HCT116 (cell line): ENCODE data around the gene SDE2. TPM values are rescaled to one million over a fixed set of nuclear protein-coding genes. Genes with fewer than 3 reads are reported as not detected.

Source experiments
- ATAC-seq: fragments of 200-7000 bp; cut with Tn5 transposase; 2 replicates; pipeline ENCODE4 v1.9.1; 2020; ENCODE audit warnings: mild to moderate bottlenecking, moderate library complexity
- BruUV-seq: library from RNA; stranded (reverse); fragments of 400-500 nt; replicated peaks from 2 replicates; lab custom pipeline; 2021; lab: Mats Ljungman, UMichigan
- CTCF ChIA-PET: fragments of 300-600 bp; sonication (Branson Sonifier 250); formaldehyde crosslinking; loops from one replicate; lab custom pipeline; 2021; ENCODE audit warnings: antibody characterized with exemption; lab: Charles Lee
- POLR2A ChIA-PET: fragments of 300-600, 350-600 bp; sonication (Branson Sonifier 250); formaldehyde crosslinking; loops from one replicate; lab custom pipeline; 2021; ENCODE audit warnings: antibody characterized with exemption; lab: Charles Lee
- RAD21 ChIA-PET, 2 experiments: fragments of 300-600 bp; sonication (Branson Sonifier 250); formaldehyde crosslinking; loops; one replicate each; lab custom pipeline; 2023; ENCODE audit warnings: low total read pairs in 2 of 2; ENCODE audit not compliant: uncharacterized antibody in 2 of 2, unreplicated experiment in 2 of 2, low non-redundant PET in 1 of 2; lab: Charles Lee
- DNase-seq: peaks from one replicate; pipeline ENCODE4 v3.0.0-alpha.2; 2010; ENCODE audit warnings: low read depth, low spot score
- H2AFZ ChIP-seq: fragments of 200-600 bp; shearing (Covaris generic), sonication (generic); 2 replicates; pipeline ENCODE4 v1.6.1; 2017; ENCODE audit warnings: low read depth, mixed run types, mixed read lengths, antibody characterized with exemption, low read length; ENCODE audit not compliant: poor library complexity, severe bottlenecking
- H3K27ac ChIP-seq: 2 replicates; pipeline ENCODE4 v1.5.1; 2012; ENCODE audit warnings: low read depth, low read length
- H3K27me3 ChIP-seq: fragments of 200-600 bp; sonication (generic); 2 replicates; pipeline ENCODE4 v1.6.1; 2016; ENCODE audit warnings: mixed run types, low read length, mixed read lengths; ENCODE audit not compliant: insufficient read depth
- H3K36me3 ChIP-seq, 2 experiments: fragments of 200-500 bp in 1 of 2; fragments of 200-600 bp in 1 of 2; sonication (Bioruptor generic) in 1 of 2; sonication (generic) in 1 of 2; 2 replicates each; pipeline versions ENCODE4 v1.5.1 to v1.6.1; 2014 to 2016; ENCODE audit warnings: low read length in 2 of 2, inconsistent platforms in 1 of 2, mixed read lengths in 1 of 2, mixed run types in 1 of 2; ENCODE audit not compliant: insufficient read depth in 2 of 2, control insufficient read depth in 1 of 2
- H3K4me1 ChIP-seq, 2 experiments: fragments of 200-600 bp in 1 of 2; sonication (generic) in 1 of 2; 2 replicates each; pipeline versions ENCODE4 v1.5.1 to v1.6.1; 2012 to 2017; ENCODE audit warnings: low read length in 2 of 2, inconsistent platforms in 1 of 2, mild to moderate bottlenecking in 1 of 2, mixed read lengths in 1 of 2, mixed run types in 1 of 2, moderate library complexity in 1 of 2; ENCODE audit not compliant: insufficient read depth in 2 of 2, control insufficient read depth in 1 of 2
- H3K4me2 ChIP-seq: fragments of 200-600 bp; sonication (generic); 2 replicates; pipeline ENCODE4 v1.6.1; 2017; ENCODE audit warnings: mixed run types, low read length, mixed read lengths
- H3K4me3 ChIP-seq, 2 experiments: fragments of 200-600 bp in 1 of 2; sonication (generic) in 1 of 2; replicated peaks in 1 of 2; 2 replicates each; pipeline ENCODE4 v1.5.1; 2011 to 2016; ENCODE audit warnings: low read length in 2 of 2, control low read depth in 1 of 2, low read depth in 1 of 2, mild to moderate bottlenecking in 1 of 2, mixed read lengths in 1 of 2, mixed run types in 1 of 2
- H3K79me2 ChIP-seq: fragments of 200-600 bp; sonication (generic); 2 replicates; pipeline ENCODE4 v1.6.1; 2017; ENCODE audit warnings: mild to moderate bottlenecking, mixed run types, low read length, moderate library complexity, mixed read lengths; ENCODE audit not compliant: insufficient read depth
- H3K9ac ChIP-seq: fragments of 200-600 bp; sonication (generic); 2 replicates; pipeline ENCODE4 v1.6.1; 2016; ENCODE audit warnings: low read length, mixed read lengths
- H3K9me2 ChIP-seq: fragments of 200-600 bp; sonication (generic), shearing (Covaris generic); 2 replicates; pipeline ENCODE4 v1.6.1; 2017; ENCODE audit warnings: mixed run types, mild to moderate bottlenecking, moderate library complexity; ENCODE audit not compliant: insufficient read depth
- H3K9me3 ChIP-seq, 2 experiments: fragments of 200-500 bp in 1 of 2; fragments of 200-600 bp in 1 of 2; sonication (Bioruptor generic) in 1 of 2; sonication (generic) in 1 of 2; 2 replicates each; pipeline ENCODE4 v1.6.1; 2014 to 2017; ENCODE audit warnings: low read length in 2 of 2, mixed read lengths in 2 of 2, inconsistent platforms in 1 of 2, low read depth in 1 of 2, mild to moderate bottlenecking in 1 of 2, mixed run types in 1 of 2, moderate library complexity in 1 of 2; ENCODE audit not compliant: control insufficient read depth in 1 of 2, insufficient read depth in 1 of 2
- H4K20me1 ChIP-seq: fragments of 200-600 bp; sonication (generic), shearing (Covaris generic); 2 replicates; pipeline ENCODE4 v1.6.1; 2017; ENCODE audit warnings: mixed run types, mild to moderate bottlenecking, moderate library complexity; ENCODE audit not compliant: insufficient read depth
- EZH2phosphoT487 ChIP-seq: fragments of 200-600 bp; IDR thresholded peaks from 2 replicates; pipeline ENCODE4 v1.6.1; 2018; ENCODE audit warnings: antibody characterized with exemption, borderline replicate concordance
- MAX ChIP-seq: IDR thresholded peaks from 2 replicates; pipeline ENCODE4 v1.6.1; 2012
- POLR2A ChIP-seq: IDR thresholded peaks from 2 replicates; pipeline ENCODE4 v1.7.0; 2011; ENCODE audit warnings: borderline replicate concordance; ENCODE audit not compliant: insufficient read depth, insufficient read length; ENCODE audit errors: extremely low read depth
- POLR2AphosphoS5 ChIP-seq: IDR thresholded peaks from 2 replicates; pipeline ENCODE4 v1.6.1; 2011; ENCODE audit warnings: mild to moderate bottlenecking, low read depth, low read length, moderate library complexity
- RAD21 ChIP-seq: IDR thresholded peaks from 2 replicates; pipeline ENCODE4 v1.6.1; 2012; ENCODE audit warnings: low read depth, mild to moderate bottlenecking
- REST ChIP-seq: IDR thresholded peaks from 2 replicates; pipeline ENCODE4 v1.6.1; 2012; ENCODE audit warnings: low read depth
- YY1 ChIP-seq: IDR thresholded peaks from 2 replicates; pipeline ENCODE4 v1.6.1; 2011; ENCODE audit warnings: low read length, low read depth, moderate library complexity, mild to moderate bottlenecking; ENCODE audit not compliant: insufficient replicate concordance; ENCODE audit errors: extremely low read depth
- ZBTB33 ChIP-seq: IDR thresholded peaks from 2 replicates; pipeline ENCODE4 v1.6.1; 2011; ENCODE audit warnings: mild to moderate bottlenecking, low read length, moderate library complexity; ENCODE audit not compliant: insufficient replicate concordance; ENCODE audit errors: extremely low read depth
- intact Hi-C: fragments of 100-400 bp; cut with micrococcal nuclease; formaldehyde crosslinking; loops from 2 replicates; pipeline ENCODE4 v1.10.0; 2022
- total RNA-seq: library from RNA; stranded (reverse); gene quantifications from one replicate; pipeline ENCODE4 v1.2.1, GENCODE V29; 2021; ENCODE audit not compliant: unreplicated experiment
- TF ChIP-seq, protein P1 (sequence below), 3 experiments: fragments of 200-600 bp in 1 of 3; sonication (generic) in 1 of 3; IDR thresholded peaks in 2 of 3; conservative IDR thresholded peaks in 1 of 3; 2 replicates each; pipeline ENCODE4 v1.5.1; 2012 to 2017; ENCODE audit warnings: low read depth in 2 of 3, low read length in 2 of 3, antibody characterized with exemption in 1 of 3, borderline replicate concordance in 1 of 3, control low read depth in 1 of 3, mild to moderate bottlenecking in 1 of 3, mixed read lengths in 1 of 3, mixed run types in 1 of 3, moderate library complexity in 1 of 3; ENCODE audit not compliant: insufficient read depth in 1 of 3

The SDE2 gene
- total RNA-seq, 1 experiment from 2014 or later: 22.5 TPM

DNA sequence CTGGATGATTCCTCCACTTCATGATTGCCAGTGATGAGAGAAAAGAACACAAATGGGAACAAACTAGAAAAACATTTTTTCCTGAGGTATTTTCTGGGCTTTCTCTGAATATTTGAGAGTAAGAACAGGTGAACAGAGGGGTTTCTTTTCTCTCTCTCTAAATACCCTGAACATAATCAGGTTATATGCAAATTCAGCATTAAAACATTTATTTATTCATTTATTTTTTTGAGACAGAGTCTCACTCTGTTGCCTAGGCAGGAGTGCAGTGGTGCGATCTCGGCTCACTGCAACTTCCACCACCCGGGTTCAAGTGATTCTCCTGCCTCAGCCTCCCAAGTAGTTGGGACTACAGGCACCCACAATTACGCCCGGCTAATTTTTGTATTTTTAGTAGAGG lies 52.3 kb downstream of the SDE2 start:
- Histone ChIP-seq H3K4me2 (no peak overlapping the region), H2AFZ (no peak overlapping the region), H3K27me3 (no peaks in the 10 kb centered on the region), H3K79me2 (no peaks in the 10 kb centered on the region), H3K4me3 (no peak overlapping the region), H3K9ac (no peak overlapping the region), H3K4me1 (peaks cover 3% of the 10 kb centered on the region in 2 experiments; a peak in 1 of 4 replicates), H4K20me1 (no peaks in the 10 kb centered on the region), H3K9me2 (no peaks in the 10 kb centered on the region), H3K36me3 (no peaks in the 10 kb centered on the region), H3K9me3 (no peaks in the 10 kb centered on the region), H3K27ac (no peak overlapping the region)
- POLR2A ChIA-PET: no interaction called here
- CTCF ChIA-PET: no interaction called here
- no TSS peak for BruUV-seq
- RAD21 ChIA-PET: no interaction called here
- ATAC-seq: no peak
- DNase-seq: no peak
- intact Hi-C loops: no loop called here
- TF ChIP-seq, protein P1, sequence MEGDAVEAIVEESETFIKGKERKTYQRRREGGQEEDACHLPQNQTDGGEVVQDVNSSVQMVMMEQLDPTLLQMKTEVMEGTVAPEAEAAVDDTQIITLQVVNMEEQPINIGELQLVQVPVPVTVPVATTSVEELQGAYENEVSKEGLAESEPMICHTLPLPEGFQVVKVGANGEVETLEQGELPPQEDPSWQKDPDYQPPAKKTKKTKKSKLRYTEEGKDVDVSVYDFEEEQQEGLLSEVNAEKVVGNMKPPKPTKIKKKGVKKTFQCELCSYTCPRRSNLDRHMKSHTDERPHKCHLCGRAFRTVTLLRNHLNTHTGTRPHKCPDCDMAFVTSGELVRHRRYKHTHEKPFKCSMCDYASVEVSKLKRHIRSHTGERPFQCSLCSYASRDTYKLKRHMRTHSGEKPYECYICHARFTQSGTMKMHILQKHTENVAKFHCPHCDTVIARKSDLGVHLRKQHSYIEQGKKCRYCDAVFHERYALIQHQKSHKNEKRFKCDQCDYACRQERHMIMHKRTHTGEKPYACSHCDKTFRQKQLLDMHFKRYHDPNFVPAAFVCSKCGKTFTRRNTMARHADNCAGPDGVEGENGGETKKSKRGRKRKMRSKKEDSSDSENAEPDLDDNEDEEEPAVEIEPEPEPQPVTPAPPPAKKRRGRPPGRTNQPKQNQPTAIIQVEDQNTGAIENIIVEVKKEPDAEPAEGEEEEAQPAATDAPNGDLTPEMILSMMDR (IDR thresholded peaks at IDR 0.05 in 2 of 3, conservative IDR thresholded peaks at IDR 0.05 in 1 of 3; ENCODE audit: borderline replicate concordance in 1 of 3, insufficient read depth in 1 of 3, low read depth in 2 of 3, low read length in 2 of 3): no peak

- no peak overlapping the region for H3K4me3 ChIP-seq
- H3K4me1 ChIP-seq: peaks cover 2% of the 10 kb centered on the region in 2 experiments; a peak in 1 of 4 replicates
- no peak overlapping the region for H3K27ac ChIP-seq
- ChIA-PET POLR2A (no interaction called here), RAD21 (no interaction called here), CTCF (no interaction called here)
- DNase-seq (no peak), ATAC-seq (no peak)
- no peak overlapping the region for H2AFZ ChIP-seq
- H3K9me3 ChIP-seq: no peaks in the 10 kb centered on the region
- H3K4me2 ChIP-seq: no peak overlapping the region
- H3K79me2 ChIP-seq: no peaks in the 10 kb centered on the region
- no peaks in the 10 kb centered on the region for H3K27me3 ChIP-seq
- H3K36me3 ChIP-seq: no peaks in the 10 kb centered on the region
- H3K9me2 ChIP-seq: no peaks in the 10 kb centered on the region
- intact Hi-C loops: no loop called here
- H3K9ac ChIP-seq: no peak overlapping the region
- no peaks in the 10 kb centered on the region for H4K20me1 ChIP-seq
- no TSS peak for BruUV-seq
- TF ChIP-seq RAD21 (no peak), POLR2A (no peak), ZBTB33 (no peak), REST (no peak), EZH2phosphoT487 (no peak), POLR2AphosphoS5 (no peak), YY1 (no peak), MAX (no peak)
Measured at GRCh38 chr1:225946082-225946620, 53.0 kb downstream of the SDE2 start.
